Measurements from ENCODE around the gene HABP2. TPM values are rescaled to one million over a fixed set of nuclear protein-coding genes. Genes with fewer than 3 reads are reported as not detected.

Gene HABP2
- total RNA-seq, 1 donor from 2014 or later, result 0.11 TPM

DNA sequence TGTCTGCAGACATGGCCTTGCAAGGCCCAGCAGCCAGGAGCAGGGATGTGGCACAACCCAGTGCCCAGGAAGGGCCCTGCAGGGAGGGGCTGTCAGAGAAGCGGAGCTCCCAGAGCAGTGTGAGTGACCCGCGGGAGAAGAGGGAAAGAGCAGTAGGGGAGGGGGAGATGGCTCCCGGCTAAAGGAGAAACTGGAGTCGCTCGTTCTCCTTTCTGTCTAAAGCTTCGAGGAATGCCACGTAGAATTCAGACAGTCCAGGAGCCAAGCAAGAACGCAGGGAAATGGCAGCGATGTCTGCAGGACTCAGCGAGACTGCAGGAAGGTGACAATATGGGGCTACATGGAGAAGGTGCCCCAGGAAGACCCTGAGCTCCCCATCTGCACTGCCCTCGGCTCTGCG, 22.4 kb upstream of the HABP2 start:
- no peak overlapping the region for H3K27ac Mint-ChIP-seq (ENCODE audit: unreplicated experiment)
- TF ChIP-seq, protein P1, sequence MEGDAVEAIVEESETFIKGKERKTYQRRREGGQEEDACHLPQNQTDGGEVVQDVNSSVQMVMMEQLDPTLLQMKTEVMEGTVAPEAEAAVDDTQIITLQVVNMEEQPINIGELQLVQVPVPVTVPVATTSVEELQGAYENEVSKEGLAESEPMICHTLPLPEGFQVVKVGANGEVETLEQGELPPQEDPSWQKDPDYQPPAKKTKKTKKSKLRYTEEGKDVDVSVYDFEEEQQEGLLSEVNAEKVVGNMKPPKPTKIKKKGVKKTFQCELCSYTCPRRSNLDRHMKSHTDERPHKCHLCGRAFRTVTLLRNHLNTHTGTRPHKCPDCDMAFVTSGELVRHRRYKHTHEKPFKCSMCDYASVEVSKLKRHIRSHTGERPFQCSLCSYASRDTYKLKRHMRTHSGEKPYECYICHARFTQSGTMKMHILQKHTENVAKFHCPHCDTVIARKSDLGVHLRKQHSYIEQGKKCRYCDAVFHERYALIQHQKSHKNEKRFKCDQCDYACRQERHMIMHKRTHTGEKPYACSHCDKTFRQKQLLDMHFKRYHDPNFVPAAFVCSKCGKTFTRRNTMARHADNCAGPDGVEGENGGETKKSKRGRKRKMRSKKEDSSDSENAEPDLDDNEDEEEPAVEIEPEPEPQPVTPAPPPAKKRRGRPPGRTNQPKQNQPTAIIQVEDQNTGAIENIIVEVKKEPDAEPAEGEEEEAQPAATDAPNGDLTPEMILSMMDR (IDR thresholded peaks at IDR 0.05), result no peak
- no peaks in the 10 kb centered on the region for H3K36me3 Mint-ChIP-seq (ENCODE audit: unreplicated experiment)
- no peak for DNase-seq (ENCODE audit: extremely low spot score, unreplicated experiment)
- H3K4me1 Mint-ChIP-seq (ENCODE audit: unreplicated experiment), result peaks cover 5% of the 10 kb centered on the region
- H3K4me3 Mint-ChIP-seq (ENCODE audit: unreplicated experiment), result no peak overlapping the region
- H3K27me3 Mint-ChIP-seq (ENCODE audit: unreplicated experiment), result peaks cover 31% of the 10 kb centered on the region
- H3K9me3 Mint-ChIP-seq (ENCODE audit: unreplicated experiment), result no peaks in the 10 kb centered on the region

DNA sequence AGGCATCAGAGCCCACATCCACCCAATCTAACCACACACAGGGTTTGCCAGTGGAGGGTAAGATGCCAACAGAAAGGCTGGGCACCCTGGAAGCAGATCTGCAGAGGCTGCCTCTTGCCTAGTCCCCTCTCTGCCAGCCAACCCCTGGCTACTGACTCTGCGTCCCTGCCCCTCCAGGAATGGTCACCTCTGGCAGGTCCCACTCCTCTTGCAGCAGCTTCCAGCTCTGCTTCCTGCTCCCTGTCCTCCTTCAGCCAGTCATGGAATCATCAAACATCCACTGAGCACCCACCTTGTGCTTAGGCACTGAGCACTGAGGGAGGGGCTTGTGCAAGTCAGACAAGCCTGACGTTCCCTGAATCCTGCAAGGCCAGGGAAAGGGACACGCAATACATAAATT, 20.1 kb upstream of the HABP2 start:
- peaks cover 23% of the 10 kb centered on the region for H3K27me3 Mint-ChIP-seq (ENCODE audit: unreplicated experiment)

DNA sequence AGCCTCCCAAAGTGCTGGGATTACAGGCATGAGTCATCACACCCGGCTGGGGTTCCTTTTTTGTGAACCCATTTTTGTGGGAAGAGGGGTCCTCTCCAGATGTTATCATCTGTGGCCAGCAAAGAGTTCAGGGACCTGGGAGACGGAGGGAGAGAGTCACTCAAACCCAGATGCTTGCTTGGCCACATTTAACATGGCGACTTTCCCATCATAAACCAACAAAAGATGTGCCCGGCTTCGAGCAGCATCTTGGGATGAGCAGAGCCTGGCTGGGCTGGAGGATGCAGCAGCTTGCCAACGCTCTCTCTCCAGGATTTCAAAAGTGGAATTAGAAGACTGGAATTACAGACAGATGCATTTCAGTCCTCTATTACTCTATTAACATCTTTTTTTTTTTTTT, 19.1 kb upstream of the HABP2 start:
- DNase-seq (ENCODE audit: extremely low spot score, unreplicated experiment), result no peak
- Mint-ChIP-seq H3K36me3 (ENCODE audit: unreplicated experiment) (no peaks in the 10 kb centered on the region), H3K9me3 (ENCODE audit: unreplicated experiment) (no peaks in the 10 kb centered on the region), H3K27me3 (ENCODE audit: unreplicated experiment) (peaks cover 20% of the 10 kb centered on the region), H3K4me1 (ENCODE audit: unreplicated experiment) (peaks cover 1% of the 10 kb centered on the region), H3K27ac (ENCODE audit: unreplicated experiment) (no peak overlapping the region), H3K4me3 (ENCODE audit: unreplicated experiment) (no peak overlapping the region)
- TF ChIP-seq, protein P1 (IDR thresholded peaks at IDR 0.05), result no peak

More for the DNA sequence above, 20.1 kb upstream of the HABP2 start:
- no peaks in the 10 kb centered on the region for H3K36me3 Mint-ChIP-seq (ENCODE audit: unreplicated experiment)
- H3K27ac Mint-ChIP-seq (ENCODE audit: unreplicated experiment), result no peak overlapping the region
- no peaks in the 10 kb centered on the region for H3K9me3 Mint-ChIP-seq (ENCODE audit: unreplicated experiment)
- DNase-seq (ENCODE audit: extremely low spot score, unreplicated experiment), result no peak
- no peak overlapping the region for H3K4me3 Mint-ChIP-seq (ENCODE audit: unreplicated experiment)
- H3K4me1 Mint-ChIP-seq (ENCODE audit: unreplicated experiment), result no peaks in the 10 kb centered on the region
- TF ChIP-seq, protein P1 (IDR thresholded peaks at IDR 0.05), result no peak

DNA sequence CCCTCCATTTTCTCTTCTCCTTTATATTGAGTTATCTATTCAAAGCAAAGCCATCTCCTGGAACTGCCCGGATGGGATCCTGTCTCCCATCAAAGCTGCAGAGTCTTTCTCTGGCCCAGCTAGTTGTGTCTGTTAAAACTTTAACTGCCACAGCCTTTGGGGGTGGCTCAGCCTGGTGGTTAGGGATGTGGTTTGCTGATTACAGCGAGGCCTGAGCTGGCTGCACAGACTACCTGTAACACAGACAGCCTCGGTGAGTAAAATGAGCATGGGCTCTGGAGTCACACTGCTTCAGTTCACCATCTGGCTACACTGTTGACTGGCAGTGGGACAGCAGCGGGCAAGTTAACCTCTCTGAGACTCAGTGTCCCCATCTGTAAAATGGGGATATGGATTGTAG, 18.4 kb upstream of the HABP2 start:
- H3K27ac Mint-ChIP-seq (ENCODE audit: unreplicated experiment), result no peak overlapping the region
- H3K4me1 Mint-ChIP-seq (ENCODE audit: unreplicated experiment), result peaks cover 1% of the 10 kb centered on the region
- H3K9me3 Mint-ChIP-seq (ENCODE audit: unreplicated experiment), result no peaks in the 10 kb centered on the region
- no peak for DNase-seq (ENCODE audit: extremely low spot score, unreplicated experiment)
- no peaks in the 10 kb centered on the region for H3K36me3 Mint-ChIP-seq (ENCODE audit: unreplicated experiment)
- H3K4me3 Mint-ChIP-seq (ENCODE audit: unreplicated experiment), result no peak overlapping the region
- TF ChIP-seq, protein P1 (IDR thresholded peaks at IDR 0.05), result no peak
- peaks cover 18% of the 10 kb centered on the region for H3K27me3 Mint-ChIP-seq (ENCODE audit: unreplicated experiment)

DNA sequence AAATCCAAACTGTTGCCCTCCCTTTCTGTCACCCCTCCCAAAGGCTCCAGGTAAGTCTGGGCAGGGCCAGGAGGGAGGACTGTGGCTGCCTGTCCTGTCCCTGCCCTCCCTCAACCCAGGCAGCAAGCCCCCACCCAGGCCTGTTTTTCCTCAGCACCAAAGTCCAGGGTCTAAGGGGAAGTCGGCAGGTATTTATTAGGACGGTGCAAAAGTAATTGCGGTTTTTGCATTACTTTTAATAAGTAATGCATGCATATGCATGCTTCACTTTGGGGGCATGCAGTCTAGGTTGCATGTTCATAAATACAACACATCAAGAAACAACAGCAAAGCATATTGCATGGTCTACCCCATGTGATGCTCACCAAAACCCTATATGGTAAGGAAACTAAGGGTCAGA, 15.2 kb upstream of the HABP2 start:
- TF ChIP-seq, protein P1 (IDR thresholded peaks at IDR 0.05), result no peak
- H3K4me3 Mint-ChIP-seq (ENCODE audit: unreplicated experiment), result no peak overlapping the region
- no peaks in the 10 kb centered on the region for H3K36me3 Mint-ChIP-seq (ENCODE audit: unreplicated experiment)
- H3K27me3 Mint-ChIP-seq (ENCODE audit: unreplicated experiment), result peaks cover 8% of the 10 kb centered on the region
- no peaks in the 10 kb centered on the region for H3K9me3 Mint-ChIP-seq (ENCODE audit: unreplicated experiment)
- H3K4me1 Mint-ChIP-seq (ENCODE audit: unreplicated experiment), result peaks cover 3% of the 10 kb centered on the region
- no peak for DNase-seq (ENCODE audit: extremely low spot score, unreplicated experiment)
- no peak overlapping the region for H3K27ac Mint-ChIP-seq (ENCODE audit: unreplicated experiment)
